ENCODE measurements around the gene RFLNA.

The RFLNA gene

GRCh38 chr12:124363353-124363965 is 68.6 kb downstream of the RFLNA start:
- H3K27ac ChIP-seq: peak overlapping the region; percentile 55
- POLR2A ChIA-PET (ENCODE audit: low non-redundant PET): no interaction called here
- CTCF ChIA-PET: interaction anchor here (0.6 to 0.7 kb wide), 3 partner anchors 12 to 1268 kb away, joined by 3 to 4 read pairs (median 4); no protein-coding TSS in a partner anchor
- no peak for TF ChIP-seq CTCF (conservative IDR thresholded peaks at IDR 0.05; ENCODE audit: low read depth)
- DNase-seq (ENCODE audit: low spot score): no peak

- peak overlapping the region; percentile 55 for H3K27ac ChIP-seq
- ChIA-PET CTCF (interaction anchor here (0.5 kb wide), 1 partner anchor 500 kb away, joined by 3 read pairs; no protein-coding TSS in a partner anchor), POLR2A (ENCODE audit: low non-redundant PET) (no interaction called here)
- TF ChIP-seq CTCF (conservative IDR thresholded peaks at IDR 0.05; ENCODE audit: low read depth): no peak
- no peak for DNase-seq (ENCODE audit: low spot score)
These were observed 69.7 kb downstream of the RFLNA start for GRCh38 chr12:124364543-124364942.
